HG03469 (cell line): ENCODE measurements around the gene LYPD3.
"Not testable (repeated sequence)": the region's sequence is repeated elsewhere in the genome, so short reads cannot be mapped to it uniquely, and the experiment has no call there.

Experiments used
- ATAC-seq: cut with Tn5 transposase; IDR thresholded peaks from one replicate; pipeline ENCODE4 v1.9.1; 2021; ENCODE audit warnings: mild to moderate bottlenecking, moderate library complexity, moderate number of reproducible peaks; ENCODE audit not compliant: unreplicated experiment

Gene LYPD3

GRCh38 chr19:43462785-43463380 is 2.5 kb downstream of the LYPD3 start:
- no peak for ATAC-seq

- ATAC-seq, result no peak
Measured at GRCh38 chr19:43462383-43462782, 3.0 kb downstream of the LYPD3 start.

- no peak for ATAC-seq
Measured at GRCh38 chr19:43461303-43461702, 4.1 kb downstream of the LYPD3 start.

- ATAC-seq, result no peak
Measured at GRCh38 chr19:43460362-43461016, 4.9 kb downstream of the LYPD3 start.

- ATAC-seq, result no peak
Measured at GRCh38 chr19:43457809-43458208, 7.6 kb downstream of the LYPD3 start.

- no peak for ATAC-seq
Measured at GRCh38 chr19:43455321-43456113, 9.9 kb downstream of the LYPD3 start.

- ATAC-seq, result no peak
Measured at GRCh38 chr19:43454031-43454430, 11.4 kb downstream of the LYPD3 start.

GRCh38 chr19:43452582-43452981 is 12.8 kb downstream of the LYPD3 start:
- no peak for ATAC-seq

- ATAC-seq, result no peak
Measured at GRCh38 chr19:43450545-43450997, 14.8 kb downstream of the LYPD3 start.

- ATAC-seq, result no peak
Measured at GRCh38 chr19:43447655-43448054, 17.8 kb downstream of the LYPD3 start.

GRCh38 chr19:43446746-43447489 is 18.5 kb downstream of the LYPD3 start:
- no peak for ATAC-seq

GRCh38 chr19:43445426-43445825 is 20.0 kb downstream of the LYPD3 start:
- no peak for ATAC-seq

GRCh38 chr19:43444531-43445287 is 20.7 kb downstream of the LYPD3 start:
- no peak for ATAC-seq

GRCh38 chr19:43444091-43444490 is 21.3 kb downstream of the LYPD3 start:
- not testable (repeated sequence) for ATAC-seq

GRCh38 chr19:43441716-43442115 is 23.7 kb downstream of the LYPD3 start:
- ATAC-seq, result no peak

GRCh38 chr19:43439709-43440063 is 25.7 kb downstream of the LYPD3 start:
- ATAC-seq, result no peak

- ATAC-seq, result no peak
Measured at GRCh38 chr19:43439032-43439708, 26.2 kb downstream of the LYPD3 start.

GRCh38 chr19:43438291-43439031 is 26.9 kb downstream of the LYPD3 start:
- no peak for ATAC-seq

- no peak for ATAC-seq
Measured at GRCh38 chr19:43437712-43438111, 27.7 kb downstream of the LYPD3 start.
